Gastroesophageal sphincter (tissue), 3 donors: ENCODE measurements around the gene CEP152.

ENCODE experiments used
- EP300 ChIP-seq: sonication (generic); formaldehyde crosslinking; IDR thresholded peaks from one replicate; pipeline ENCODE4 v1.6.1; 2017; ENCODE audit warnings: antibody characterized with exemption, mild to moderate bottlenecking
- POLR2A ChIP-seq, 2 donors: fragments of 450-650 bp; IDR thresholded peaks; one replicate each; pipeline ENCODE4 v1.6.1; 2017; ENCODE audit warnings: antibody characterized with exemption in 2 of 2, mild to moderate bottlenecking in 2 of 2, moderate library complexity in 1 of 2
- POLR2AphosphoS5 ChIP-seq: sonication (generic); formaldehyde crosslinking; IDR thresholded peaks from one replicate; pipeline ENCODE4 v1.6.1; 2017; ENCODE audit warnings: antibody characterized with exemption
- TF ChIP-seq, protein P1 (sequence below), 4 experiments: fragments of 200-600 bp in 2 of 4; fragments of 450-650 bp in 2 of 4; sonication (generic) in 1 of 4; IDR thresholded peaks; one replicate each; pipeline ENCODE4 v1.5.1; 2017 to 2019; ENCODE audit warnings: antibody characterized with exemption in 4 of 4, mild to moderate bottlenecking in 2 of 4, moderate library complexity in 2 of 4

DNA sequence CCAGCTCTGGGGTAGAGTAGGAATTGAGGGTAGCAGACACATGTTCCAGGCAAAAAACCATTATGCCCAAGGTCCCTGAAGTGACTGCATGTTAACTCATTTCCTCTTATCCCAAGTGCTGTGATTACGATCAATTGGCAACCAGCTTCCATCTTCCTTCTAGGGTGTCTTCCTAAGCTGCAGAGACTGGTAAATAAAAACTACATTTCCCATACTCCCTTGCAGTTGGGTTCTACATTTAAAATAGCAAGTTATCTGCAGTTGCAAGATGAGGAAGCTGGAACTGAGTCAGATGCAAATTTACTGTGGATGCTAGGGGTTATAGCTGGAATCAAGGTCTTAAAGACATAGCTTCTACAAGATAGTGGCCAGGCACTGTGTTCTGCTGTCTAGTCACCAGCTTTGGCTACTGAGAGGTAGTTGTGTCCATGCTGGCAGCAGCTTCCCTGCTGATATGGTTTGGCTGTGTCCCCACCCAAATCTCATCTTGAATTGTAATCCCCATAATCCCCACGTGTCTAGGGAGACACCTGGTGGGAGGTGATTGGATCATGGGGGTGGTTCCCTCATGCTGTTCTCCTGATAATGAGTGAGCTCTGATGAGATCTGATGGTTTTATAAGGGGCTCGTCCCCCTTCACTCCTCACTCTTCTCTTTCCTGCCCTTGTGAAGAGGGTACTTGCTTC, 114.1 kb downstream of the CEP152 start:
- TF ChIP-seq, protein P1, sequence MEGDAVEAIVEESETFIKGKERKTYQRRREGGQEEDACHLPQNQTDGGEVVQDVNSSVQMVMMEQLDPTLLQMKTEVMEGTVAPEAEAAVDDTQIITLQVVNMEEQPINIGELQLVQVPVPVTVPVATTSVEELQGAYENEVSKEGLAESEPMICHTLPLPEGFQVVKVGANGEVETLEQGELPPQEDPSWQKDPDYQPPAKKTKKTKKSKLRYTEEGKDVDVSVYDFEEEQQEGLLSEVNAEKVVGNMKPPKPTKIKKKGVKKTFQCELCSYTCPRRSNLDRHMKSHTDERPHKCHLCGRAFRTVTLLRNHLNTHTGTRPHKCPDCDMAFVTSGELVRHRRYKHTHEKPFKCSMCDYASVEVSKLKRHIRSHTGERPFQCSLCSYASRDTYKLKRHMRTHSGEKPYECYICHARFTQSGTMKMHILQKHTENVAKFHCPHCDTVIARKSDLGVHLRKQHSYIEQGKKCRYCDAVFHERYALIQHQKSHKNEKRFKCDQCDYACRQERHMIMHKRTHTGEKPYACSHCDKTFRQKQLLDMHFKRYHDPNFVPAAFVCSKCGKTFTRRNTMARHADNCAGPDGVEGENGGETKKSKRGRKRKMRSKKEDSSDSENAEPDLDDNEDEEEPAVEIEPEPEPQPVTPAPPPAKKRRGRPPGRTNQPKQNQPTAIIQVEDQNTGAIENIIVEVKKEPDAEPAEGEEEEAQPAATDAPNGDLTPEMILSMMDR (IDR thresholded peaks at IDR 0.05), result peak in 1 of 4 experiments; percentile 33
- TF ChIP-seq POLR2A (IDR thresholded peaks at IDR 0.05), result no peak
- TF ChIP-seq EP300, result no peak
- TF ChIP-seq POLR2AphosphoS5, result no peak
